ENCODE measurements around the gene NPAS3.

The NPAS3 gene

DNA sequence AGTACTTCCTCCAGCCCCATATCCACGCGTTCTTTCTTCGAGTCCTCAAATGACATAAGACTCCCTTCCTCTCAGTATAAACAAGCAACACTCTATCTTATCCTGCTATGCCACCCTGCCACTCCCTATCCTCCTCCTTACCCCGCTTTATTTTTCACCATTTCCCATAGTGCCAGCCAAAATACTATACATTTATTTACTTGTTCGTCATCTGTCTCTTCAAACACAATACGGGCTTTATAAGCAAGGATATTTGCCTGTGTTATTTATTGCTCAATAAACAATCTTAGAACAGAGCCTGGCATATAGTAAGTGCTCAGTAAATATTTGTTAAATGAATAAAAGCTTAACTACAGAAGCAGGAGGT is 567.3 kb downstream of the NPAS3 start:
- DNase-seq (ENCODE audit: low read depth in 3 of 3, low spot score in 1 of 3) = no peak

DNA sequence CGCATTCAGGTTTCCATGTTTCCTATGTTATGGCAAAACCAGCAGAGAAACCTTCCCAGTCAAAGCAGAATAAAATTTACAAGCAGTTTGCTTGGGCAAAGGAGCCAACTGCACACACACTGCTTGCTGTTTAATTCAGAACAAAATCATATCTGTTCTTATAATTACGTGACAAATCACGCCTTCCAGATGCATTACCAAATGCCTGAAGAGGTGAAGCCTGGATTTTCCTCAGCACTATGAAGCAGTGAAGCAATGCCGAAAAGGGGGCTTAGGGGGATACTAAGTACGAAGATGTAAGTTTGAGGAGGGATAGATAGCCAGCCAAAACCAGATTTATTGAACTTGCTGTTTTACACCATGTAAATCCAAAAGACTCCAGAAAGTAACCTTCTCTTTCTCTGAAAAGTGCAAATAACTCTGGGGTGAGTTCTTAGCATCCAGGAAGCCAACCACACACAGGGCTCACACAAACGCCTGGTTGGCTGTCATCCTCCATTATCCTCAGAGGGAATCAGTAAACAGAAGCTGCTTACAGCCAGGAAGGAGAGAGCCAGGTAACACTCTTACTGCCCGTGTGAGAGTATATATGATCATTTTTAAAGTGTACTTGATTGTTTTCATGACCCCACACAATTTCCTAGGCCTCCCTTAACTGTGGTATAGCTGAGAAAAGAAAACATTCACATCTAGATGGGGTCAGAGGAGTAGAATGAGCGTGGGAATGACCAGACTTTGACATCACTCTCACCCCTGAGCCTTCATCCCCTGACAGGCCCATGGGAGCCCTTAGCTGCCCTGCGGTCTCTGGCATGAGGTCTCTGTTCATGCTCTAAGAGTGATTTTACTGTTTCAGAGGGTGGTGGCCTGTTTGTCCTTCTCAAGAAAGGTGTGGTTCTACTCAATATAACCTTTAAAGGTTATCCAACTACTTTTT is 569.7 kb downstream of the NPAS3 start:
- no peak for DNase-seq (ENCODE audit: low read depth in 3 of 3, low spot score in 1 of 3)

DNA sequence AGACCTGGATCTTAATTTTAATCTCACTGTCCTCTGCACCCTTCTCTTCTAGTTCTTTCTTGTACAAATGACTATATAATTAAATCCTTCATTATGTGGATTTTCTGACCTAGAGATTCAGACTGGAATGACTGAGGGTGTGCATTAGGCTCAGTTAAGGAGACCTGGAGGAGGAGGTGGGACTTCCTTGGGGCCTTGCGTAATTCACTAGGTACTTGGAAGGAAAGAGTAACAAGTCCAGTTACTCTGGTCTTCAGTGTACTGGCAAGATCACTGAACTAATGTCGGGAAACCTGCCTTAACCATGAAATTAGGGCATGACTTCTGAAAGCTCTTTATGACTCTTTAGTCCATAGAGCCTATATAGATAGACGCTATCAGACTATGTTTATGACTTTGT is 570.8 kb downstream of the NPAS3 start:
- no peak for DNase-seq (ENCODE audit: low read depth in 3 of 3, low spot score in 1 of 3)

DNA sequence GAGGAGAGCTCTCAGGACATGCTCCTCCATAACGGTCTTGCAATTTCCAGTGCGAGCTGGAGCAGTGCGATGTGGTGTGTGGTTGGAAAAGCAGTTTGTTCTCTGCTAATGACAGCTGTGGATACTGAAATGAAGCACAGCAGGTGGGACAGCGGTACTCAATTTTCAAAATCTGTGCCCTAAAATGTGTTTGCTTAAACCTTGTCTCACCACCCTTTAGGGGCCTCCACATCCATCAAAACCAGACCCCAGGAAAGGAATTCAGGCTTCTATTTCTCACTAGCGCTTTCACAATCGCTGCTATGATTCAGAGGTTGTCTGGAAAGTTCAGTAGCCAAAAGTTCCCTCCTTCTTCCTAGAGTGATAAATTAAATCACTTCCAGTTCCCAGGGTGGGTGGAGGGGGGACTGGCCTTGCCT is 571.4 kb downstream of the NPAS3 start:
- DNase-seq (ENCODE audit: low read depth in 3 of 3, low spot score in 1 of 3) = no peak

DNA sequence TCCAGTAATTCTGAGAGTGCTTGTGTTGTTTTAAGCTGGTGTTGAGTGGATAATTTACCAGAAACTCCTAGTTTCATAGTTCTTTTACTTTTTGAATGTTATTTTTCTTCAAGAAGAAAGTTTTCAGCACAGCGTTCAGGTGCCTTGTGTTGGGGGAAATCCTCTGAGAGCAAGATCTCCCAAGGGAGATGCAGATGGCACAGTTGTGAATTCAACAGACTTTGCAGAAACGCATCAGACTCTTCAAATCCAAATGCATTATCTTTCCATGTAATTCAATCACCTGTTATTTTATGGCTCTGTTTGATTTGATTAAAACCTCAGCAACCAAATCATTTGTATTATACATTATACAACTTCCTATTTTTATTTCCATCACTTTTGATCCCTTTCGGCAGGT is 572.3 kb downstream of the NPAS3 start:
- no peak for DNase-seq (ENCODE audit: low read depth in 3 of 3, low spot score in 1 of 3)

DNA sequence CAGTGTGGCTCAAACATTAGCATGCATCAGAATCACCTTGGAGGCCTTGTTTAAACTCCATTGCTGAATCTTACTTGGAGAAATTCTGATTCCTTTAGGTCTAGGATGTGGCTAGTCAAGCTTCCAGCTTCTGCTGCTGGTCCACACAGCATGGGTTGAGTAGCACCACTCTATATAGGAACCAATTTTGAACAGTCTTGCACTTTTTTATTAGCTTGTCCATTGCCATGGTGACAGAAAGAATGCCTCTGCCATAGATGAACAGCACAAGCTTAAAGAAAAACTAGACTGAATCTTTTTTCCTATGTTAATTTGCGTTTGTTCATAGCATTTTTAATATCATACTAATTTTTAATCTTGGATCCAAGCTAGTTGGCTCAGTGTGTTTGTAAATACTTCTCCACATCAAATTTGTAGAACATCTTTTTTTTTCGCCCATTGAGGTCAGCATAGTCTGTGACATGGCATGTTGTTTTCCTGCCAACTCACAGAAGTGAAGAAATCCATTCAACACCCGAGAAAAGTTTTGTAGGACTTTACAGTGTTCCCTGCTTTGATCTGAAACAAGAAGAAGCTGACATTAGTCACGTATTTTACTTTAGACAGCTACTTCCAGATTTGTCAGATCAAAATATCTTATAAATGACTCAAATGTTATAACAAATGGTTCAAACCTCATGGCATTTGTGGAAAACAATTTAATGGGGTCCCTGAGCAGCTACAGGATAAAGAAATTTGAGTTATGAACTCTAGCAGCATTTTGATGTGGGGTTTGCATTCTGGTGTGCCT is 573.4 kb downstream of the NPAS3 start:
- DNase-seq (ENCODE audit: low read depth in 3 of 3, low spot score in 1 of 3) = no peak

DNA sequence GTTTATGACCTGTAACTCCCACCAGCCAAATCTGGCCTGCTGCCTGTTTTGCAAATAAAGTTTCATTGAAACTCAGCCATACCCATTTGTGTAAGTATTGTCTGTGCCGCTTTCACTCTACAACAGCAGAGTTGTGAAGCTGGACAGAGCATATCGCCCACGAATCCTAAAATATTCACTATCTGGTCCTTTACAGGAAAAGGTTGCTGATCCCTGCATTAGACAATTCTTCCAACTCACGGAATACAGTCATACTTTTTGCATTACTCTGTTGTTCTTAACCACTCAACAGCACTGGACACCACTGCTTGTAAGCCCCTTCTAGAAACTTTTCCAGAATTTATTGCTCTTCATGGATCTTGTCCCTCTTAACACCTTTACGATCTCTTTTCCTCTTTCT is 576.8 kb downstream of the NPAS3 start:
- DNase-seq (ENCODE audit: low read depth in 3 of 3, low spot score in 1 of 3) = no peak

DNA sequence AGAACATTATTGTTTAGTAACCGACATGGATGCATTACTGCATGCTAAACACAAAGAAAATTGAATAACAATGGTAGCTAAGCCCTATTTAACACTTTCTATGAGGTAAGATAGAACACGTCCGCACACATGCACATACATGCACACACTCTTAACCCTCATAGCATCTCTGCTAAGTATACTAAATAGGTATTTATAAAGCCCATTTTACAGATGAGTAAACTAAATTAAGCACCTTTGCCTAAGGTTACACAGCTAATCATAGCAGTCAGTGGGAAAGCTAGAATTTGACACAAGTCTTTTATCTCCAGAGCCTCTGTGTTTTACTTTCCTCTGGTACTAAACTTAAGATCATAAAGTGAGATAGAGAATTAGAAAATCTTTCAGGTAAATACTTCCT is 577.2 kb downstream of the NPAS3 start:
- no peak for DNase-seq (ENCODE audit: low read depth in 3 of 3, low spot score in 1 of 3)

DNA sequence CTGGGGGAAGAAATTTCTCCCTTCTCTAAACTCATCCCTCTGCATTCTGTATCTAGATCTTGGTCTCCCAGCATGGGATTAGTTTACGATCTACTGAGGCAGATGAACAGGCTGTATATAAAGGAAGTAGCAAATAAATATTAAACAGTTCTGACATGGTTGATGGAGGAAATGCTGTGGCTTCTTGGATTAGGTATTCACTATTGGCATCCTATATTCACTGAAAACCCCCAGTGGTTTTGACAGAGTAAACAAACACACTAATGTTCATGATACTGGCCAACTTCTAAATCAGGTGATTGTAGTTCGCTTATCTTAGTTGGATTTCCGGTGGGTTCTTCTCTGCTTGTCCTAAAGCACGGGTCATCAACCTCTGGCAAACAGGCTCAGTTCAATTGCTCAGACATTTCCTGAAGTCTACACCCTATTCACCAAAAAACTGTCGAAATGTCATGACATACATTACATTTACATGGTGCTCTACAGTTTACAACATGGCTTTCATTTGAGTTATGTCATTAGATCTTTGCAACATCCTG is 578.3 kb downstream of the NPAS3 start:
- DNase-seq (ENCODE audit: low read depth in 3 of 3, low spot score in 1 of 3) = no peak

DNA sequence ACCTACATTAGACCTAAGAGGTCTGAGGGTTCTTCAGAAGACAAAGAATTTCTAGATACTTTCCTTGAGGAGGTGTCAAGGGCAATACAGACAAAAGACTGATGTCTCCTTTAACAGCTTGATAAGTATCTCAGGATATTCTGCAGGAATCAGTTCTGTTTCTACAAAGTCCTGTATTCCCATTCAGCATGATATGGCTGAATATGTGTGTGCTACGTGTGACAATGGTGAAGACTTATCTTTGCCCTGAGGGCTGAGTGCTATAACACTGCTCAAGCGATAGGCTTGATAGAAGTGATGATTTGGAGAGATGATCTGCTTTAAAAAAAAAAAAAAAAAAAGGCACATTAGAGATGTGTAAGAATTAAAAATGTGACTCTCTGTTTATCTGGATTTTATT is 582.5 kb downstream of the NPAS3 start:
- DNase-seq (ENCODE audit: low read depth in 3 of 3, low spot score in 1 of 3) = no peak

DNA sequence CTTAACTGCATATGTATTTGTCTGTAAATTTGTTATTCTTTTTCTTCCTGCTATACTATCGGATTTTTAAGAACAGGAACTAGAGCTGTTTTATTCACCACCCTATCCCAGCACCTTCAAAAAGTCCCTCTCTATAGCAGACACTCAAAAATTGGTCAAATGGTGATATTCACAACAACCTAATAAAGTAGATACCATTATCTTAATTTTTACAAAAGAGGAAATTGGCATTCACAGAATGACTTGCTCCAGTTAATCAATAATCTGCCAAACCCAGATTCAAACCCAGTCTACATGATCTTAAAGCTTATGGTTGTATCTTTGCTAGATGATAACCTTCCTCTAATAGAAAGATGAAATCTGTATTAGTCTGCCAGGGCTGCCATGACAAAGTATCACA is 585.6 kb downstream of the NPAS3 start:
- no peak for DNase-seq (ENCODE audit: low read depth in 3 of 3, low spot score in 1 of 3)

DNA sequence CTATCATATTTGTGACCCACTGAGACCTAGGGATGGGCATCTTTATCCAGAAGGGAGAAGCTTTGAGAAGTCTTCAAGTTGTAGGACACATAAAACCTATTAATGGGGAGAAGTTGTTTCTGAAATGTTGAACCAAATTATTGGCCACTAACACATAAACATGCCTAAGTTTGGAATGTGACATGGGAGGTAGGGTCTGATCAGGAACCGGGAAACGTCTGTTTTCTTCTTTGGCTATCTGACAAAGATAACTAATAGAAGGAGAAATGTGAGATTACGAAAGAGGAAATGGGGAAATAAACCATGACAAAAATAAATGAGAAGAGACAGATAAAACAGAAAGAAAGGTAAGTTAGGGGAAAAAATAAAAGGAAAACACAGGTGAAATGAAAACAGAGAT is 586.9 kb downstream of the NPAS3 start:
- no peak for DNase-seq (ENCODE audit: low read depth in 3 of 3, low spot score in 1 of 3)

DNA sequence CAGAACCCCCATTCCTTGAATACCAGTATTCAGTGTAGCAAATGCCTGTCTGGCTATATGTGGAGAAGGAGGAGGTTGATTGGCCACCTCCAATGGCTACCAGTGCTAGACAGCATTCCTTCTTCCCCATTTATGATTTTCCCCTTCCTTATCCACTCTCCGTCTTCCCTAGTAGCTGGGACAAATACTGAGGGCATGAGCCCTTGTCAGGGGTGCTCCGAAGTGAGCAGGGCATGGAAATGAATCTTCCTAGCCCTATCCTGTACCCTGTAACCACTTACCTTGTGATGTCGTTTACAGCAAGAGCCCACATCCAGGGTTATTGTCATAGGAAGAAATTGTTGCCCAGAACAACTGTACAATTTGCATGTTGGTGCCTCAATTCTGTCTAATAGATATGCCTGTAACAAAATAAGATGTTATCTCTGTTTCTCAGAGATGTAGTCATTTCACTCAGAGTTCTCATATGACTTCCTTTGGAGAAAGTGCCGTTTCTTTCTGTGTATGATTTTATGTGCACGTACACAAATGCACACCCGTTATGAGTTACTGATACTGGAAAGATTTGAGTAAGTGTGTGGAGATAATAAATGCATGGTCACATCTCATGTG is 588.5 kb downstream of the NPAS3 start:
- no peak for DNase-seq (ENCODE audit: low read depth in 3 of 3, low spot score in 1 of 3)

DNA sequence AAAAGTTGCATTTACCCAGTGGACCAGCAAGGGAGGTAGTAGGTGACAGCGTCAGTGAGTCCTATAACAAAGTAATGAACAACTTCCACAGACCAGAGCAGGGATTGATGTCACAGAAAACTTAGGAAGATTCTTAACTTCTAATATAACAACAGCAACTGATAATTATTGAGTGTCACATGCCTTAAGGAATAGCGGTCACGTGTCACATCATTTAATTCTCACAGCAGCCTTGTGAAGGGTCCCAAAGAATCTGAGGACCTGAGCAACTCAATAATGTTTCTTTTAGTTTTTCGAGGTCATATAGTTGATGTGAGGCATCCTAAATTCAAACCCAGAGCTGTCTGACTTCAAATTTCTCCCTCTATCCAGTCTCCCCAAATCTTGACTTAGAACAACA is 590.0 kb downstream of the NPAS3 start:
- no peak for DNase-seq (ENCODE audit: low read depth in 3 of 3, low spot score in 1 of 3)

DNA sequence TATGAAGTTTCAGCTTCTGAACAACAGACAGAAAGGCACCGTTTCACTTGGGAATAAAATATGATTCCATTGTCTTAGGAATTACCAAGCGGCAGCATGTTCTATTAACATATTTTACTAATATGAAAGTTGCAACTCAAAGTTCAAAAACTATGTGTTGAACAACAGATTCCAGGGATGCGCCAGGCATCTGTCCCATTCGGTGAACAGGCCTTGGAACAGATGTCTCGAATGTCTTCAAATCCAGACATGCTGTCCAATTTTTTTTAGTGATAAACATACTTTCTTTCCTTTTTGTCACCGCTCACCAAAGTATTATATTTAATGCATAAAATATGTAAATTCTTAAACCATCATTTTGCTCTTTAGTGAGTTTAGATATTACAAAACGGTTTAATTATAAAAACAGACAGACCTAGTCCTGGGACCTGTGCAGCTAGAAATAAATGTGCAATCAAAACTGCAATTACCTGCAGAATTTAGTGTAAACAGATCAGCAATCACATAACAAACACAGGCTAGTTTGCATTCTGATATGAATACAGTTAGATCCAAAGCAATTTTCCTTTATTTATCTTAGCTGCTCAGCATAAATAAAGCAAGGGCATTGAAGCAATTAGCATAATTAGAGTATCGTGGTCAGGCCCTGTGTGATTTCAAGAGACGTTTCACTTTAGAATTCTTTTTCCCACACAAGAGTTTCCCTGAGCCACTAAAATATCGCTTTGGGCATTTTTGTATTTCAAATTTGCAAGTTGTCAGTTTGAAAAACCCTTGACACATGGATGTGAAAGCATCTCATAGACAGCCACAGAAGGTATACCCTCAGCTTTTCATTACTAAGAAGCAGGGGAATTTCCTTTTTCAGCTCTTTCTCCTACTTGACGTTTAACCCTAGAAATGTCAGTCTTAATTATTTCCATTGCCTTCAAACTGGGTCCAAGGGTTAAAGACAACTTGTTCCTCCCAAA is 591.4 kb downstream of the NPAS3 start:
- DNase-seq (ENCODE audit: low read depth in 3 of 3, low spot score in 1 of 3) = no peak

DNA sequence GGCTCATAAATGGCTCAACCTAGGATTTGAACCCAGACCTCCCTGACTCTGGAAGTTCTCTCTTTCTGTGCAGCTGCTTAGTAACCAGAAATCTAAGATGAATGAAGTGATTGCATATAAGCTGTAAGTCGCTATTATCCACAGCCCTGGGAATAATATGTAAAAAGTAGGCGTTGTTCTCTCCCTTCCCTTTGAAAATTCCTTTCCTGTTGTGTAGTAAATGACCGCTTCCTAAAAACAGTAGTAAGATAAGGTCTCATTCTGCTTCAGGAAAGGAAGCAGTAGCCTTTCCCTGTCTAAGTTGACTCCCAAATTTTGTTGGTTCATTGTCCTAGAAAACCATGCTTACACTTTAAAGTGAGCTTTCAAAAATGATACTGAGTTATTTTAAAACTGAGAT is 593.9 kb downstream of the NPAS3 start:
- no peak for DNase-seq (ENCODE audit: low read depth in 3 of 3, low spot score in 1 of 3)

DNA sequence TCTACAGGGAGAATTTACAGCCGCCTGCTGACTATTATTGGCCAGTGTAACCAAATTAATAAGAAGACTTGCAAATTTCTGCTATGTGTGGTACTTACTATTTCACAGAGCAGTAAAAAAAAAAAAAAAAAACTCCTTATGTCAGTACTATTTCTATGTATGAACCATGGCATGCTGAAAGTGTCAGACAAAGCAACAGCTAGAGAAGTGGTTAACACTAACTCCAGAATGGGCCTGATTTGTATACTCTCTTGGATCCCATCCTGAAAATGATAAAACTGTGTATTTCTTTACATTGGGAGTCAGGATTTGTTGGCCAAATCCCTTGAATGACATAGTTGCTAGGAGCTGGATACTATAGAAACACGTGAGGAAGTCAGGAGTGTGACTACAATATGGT is 595.4 kb downstream of the NPAS3 start:
- DNase-seq (ENCODE audit: low read depth in 3 of 3, low spot score in 1 of 3) = no peak

DNA sequence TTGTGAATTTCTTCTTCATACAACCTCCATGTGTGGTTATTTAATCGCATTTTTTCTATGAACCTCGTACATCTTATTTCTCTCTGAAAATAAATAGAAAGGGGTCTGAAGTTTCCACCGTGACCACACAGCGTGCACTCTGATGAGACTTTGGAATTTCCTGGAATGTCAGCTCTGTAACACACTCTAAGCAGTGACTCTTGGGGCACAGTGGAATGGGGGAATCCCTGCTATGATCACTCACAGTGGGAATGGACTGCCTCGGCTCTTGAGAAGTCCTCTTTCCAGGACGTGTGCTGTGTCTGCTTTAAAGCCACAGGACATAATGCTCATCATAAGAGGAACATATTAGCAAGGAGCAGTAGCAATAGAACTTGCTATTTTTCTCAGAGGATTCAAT is 596.0 kb downstream of the NPAS3 start:
- no peak for DNase-seq (ENCODE audit: low read depth in 3 of 3, low spot score in 1 of 3)

DNA sequence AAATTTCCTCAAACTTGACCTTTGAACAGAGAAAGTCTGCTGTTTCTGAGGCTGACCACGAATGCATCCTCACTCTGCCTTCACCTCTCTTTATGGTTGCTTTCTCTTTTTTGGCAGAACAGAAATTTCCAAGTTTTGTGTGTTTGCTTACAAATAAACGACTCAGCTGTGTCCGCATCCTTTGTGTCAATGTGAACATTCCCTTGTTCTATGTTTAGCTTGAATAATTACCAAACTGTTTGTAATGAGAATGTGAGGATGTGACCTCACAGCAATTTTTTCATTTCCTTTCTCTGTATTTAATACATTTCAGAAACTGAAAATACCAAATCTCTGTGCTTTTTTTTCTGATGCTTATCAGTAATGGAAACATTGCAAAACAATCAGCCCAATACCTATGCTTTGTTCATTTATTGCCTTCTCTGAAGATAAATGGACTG is 601.3 kb downstream of the NPAS3 start:
- no peak for DNase-seq (ENCODE audit: low read depth in 3 of 3, low spot score in 1 of 3)

DNA sequence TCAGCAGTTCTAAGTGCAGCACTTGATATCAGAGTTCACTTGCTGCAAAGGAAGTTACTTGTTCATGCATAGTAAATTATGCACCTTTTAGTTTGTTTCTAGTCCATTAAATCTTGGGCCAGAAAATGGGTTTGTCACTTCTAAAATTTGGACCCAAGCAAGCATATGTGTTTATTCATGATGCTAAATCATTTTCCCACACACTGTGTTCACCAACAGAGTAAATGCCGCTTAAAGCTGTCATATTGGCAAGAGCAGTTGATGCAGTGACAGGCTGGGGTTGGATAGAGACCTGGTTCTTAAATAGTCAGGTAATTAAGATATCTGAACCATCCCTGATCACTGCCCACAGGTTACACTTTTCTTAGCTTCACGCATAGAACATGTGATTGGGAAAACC is 602.5 kb downstream of the NPAS3 start:
- DNase-seq (ENCODE audit: low read depth in 3 of 3, low spot score in 1 of 3) = no peak
